K562 (cell line): ENCODE results near the gene CD48. TPM values are rescaled to one million over a fixed set of nuclear protein-coding genes. Genes with fewer than 3 reads are reported as not detected.

Source experiments
- ATAC-seq: fragments of 200-7000 bp; cut with Tn5 transposase; 3 replicates; pipeline ENCODE4 v1.9.1; 2020; ENCODE audit warnings: moderate library complexity
- BruUV-seq: library from RNA; stranded (reverse); fragments of 400-500 nt; replicated peaks from 2 replicates; lab custom pipeline; 2021; lab: Mats Ljungman, UMichigan
- CTCF ChIA-PET: fragments of 300-600 bp; formaldehyde crosslinking; extraction: SDS; loops from one replicate; lab custom pipeline; 2021; ENCODE audit warnings: low intra/inter-chr PET ratio; lab: Yijun Ruan, JAX
- POLR2A ChIA-PET: fragments of 300-600, 350-650 bp; sonication (Branson Sonifier 250); formaldehyde crosslinking; extraction: SDS; loops from one replicate; lab custom pipeline; 2021; ENCODE audit warnings: antibody characterized with exemption, inconsistent platforms; lab: Yijun Ruan, JAX
- DNase-seq, 4 experiments: peaks; one replicate each; pipeline versions ENCODE4 v3.0.0 to v3.0.0-alpha.2; 2011 to 2018; ENCODE audit warnings: low spot score in 3 of 4, mixed read lengths in 3 of 4; ENCODE audit errors: extremely low read depth in 1 of 4
- FAIRE-seq: peaks from 2 replicates; lab custom pipeline; 2011; peaks lifted over from hg19 to GRCh38; lab: Jason Lieb, UNC
- H2AFZ ChIP-seq: 2 replicates; pipeline ENCODE4 v1.6.0; 2011; ENCODE audit warnings: low read depth, low read length, control low read depth, inconsistent platforms
- H3K27ac ChIP-seq: fragments of 200-600 bp; 3 replicates; pipeline ENCODE4 v1.8.0; 2011; ENCODE audit warnings: low read depth, mild to moderate bottlenecking, control low read depth, inconsistent platforms, low read length, moderate library complexity, mixed read lengths; ENCODE audit errors: extremely low read depth
- H3K27me3 ChIP-seq, 2 experiments: fragments of 300-600 bp in 1 of 2; 2 replicates in 1 of 2; 3 replicates in 1 of 2; pipeline versions ENCODE4 v1.6.0 to v1.8.0; 2011; ENCODE audit warnings: inconsistent platforms in 2 of 2, low read length in 2 of 2, mild to moderate bottlenecking in 1 of 2, mixed read lengths in 1 of 2, moderate library complexity in 1 of 2; ENCODE audit not compliant: control insufficient read depth in 2 of 2, insufficient read depth in 2 of 2
- H3K36me3 ChIP-seq: fragments of 300-600 bp; 3 replicates; pipeline ENCODE4 v1.8.0; 2011; ENCODE audit warnings: mild to moderate bottlenecking, low read length, inconsistent platforms; ENCODE audit not compliant: control insufficient read depth, insufficient read depth
- H3K4me1 ChIP-seq, 2 experiments: fragments of 200-600 bp in 1 of 2; replicated peaks in 1 of 2; 2 replicates in 1 of 2; 3 replicates in 1 of 2; pipeline versions ENCODE4 v1.5.1 to v1.8.0; 2011; ENCODE audit warnings: inconsistent platforms in 2 of 2, low read length in 2 of 2, mild to moderate bottlenecking in 1 of 2, mixed read lengths in 1 of 2, moderate library complexity in 1 of 2; ENCODE audit not compliant: control insufficient read depth in 2 of 2, insufficient read depth in 2 of 2
- H3K4me2 ChIP-seq: 2 replicates; pipeline ENCODE4 v1.6.1; 2011; ENCODE audit warnings: low read length, control low read depth, inconsistent platforms, mixed read lengths; ENCODE audit not compliant: insufficient read depth
- H3K4me3 ChIP-seq: fragments of 200-600 bp; sonication (generic), shearing (Covaris generic); 2 replicates; pipeline ENCODE4 v1.5.1; 2016; ENCODE audit warnings: control low read depth, inconsistent platforms
- H3K79me2 ChIP-seq: fragments of 200-600 bp; 3 replicates; pipeline ENCODE4 v1.8.0; 2011; ENCODE audit warnings: low read length, inconsistent platforms; ENCODE audit not compliant: control insufficient read depth, insufficient read depth
- H3K9ac ChIP-seq, 2 experiments: 2 replicates each; pipeline versions ENCODE4 v1.6.0 to v1.6.1; 2011; ENCODE audit warnings: low read depth in 2 of 2, low read length in 2 of 2, control low read depth in 1 of 2, inconsistent platforms in 1 of 2, mild to moderate bottlenecking in 1 of 2, mixed read lengths in 1 of 2; ENCODE audit not compliant: insufficient read depth in 1 of 2
- H3K9me1 ChIP-seq: one replicate; pipeline ENCODE4 v1.6.0; 2011; ENCODE audit warnings: inconsistent platforms, mild to moderate bottlenecking, low read length, moderate library complexity; ENCODE audit not compliant: control insufficient read depth, insufficient read depth
- H3K9me3 ChIP-seq: replicated peaks from 2 replicates; pipeline ENCODE4 v1.5.1; 2011; ENCODE audit warnings: low read depth, low read length, inconsistent platforms; ENCODE audit not compliant: control insufficient read depth, insufficient read depth
- H4K20me1 ChIP-seq: replicated peaks from 2 replicates; pipeline ENCODE4 v1.6.1; 2011; ENCODE audit warnings: low read length, inconsistent platforms, mixed read lengths; ENCODE audit not compliant: control insufficient read depth, insufficient read depth
- ATF3 ChIP-seq, 2 experiments: fragments of 450-650 bp in 1 of 2; sonication (generic) in 1 of 2; formaldehyde crosslinking in 1 of 2; IDR thresholded peaks in 1 of 2; conservative IDR thresholded peaks in 1 of 2; 2 replicates each; pipeline versions ENCODE4 v1.6.1 to v1.8.1; 2016 to 2023; ENCODE audit warnings: mild to moderate bottlenecking in 2 of 2, moderate library complexity in 2 of 2, inconsistent platforms in 1 of 2, missing genetic modification reagents in 1 of 2
- CEBPB ChIP-seq: fragments of 450-650 bp; IDR thresholded peaks from 2 replicates; pipeline ENCODE4 v1.6.1; 2016; ENCODE audit warnings: missing genetic modification characterization, missing compliant biosample characterization
- DPF2 ChIP-seq: fragments of 450-650 bp; IDR thresholded peaks from 2 replicates; pipeline ENCODE4 v1.6.1; 2016
- E2F8 ChIP-seq: fragments of 450-650 bp; IDR thresholded peaks from 2 replicates; pipeline ENCODE4 v1.7.1; 2018; ENCODE audit warnings: mild to moderate bottlenecking, low read depth; ENCODE audit not compliant: partially characterized antibody
- HDAC2 ChIP-seq: fragments of 450-650 bp; IDR thresholded peaks from 2 replicates; pipeline ENCODE4 v1.6.1; 2016; ENCODE audit warnings: mild to moderate bottlenecking
- HLTF ChIP-seq: fragments of 450-650 bp; IDR thresholded peaks from 2 replicates; pipeline ENCODE4 v1.6.1; 2016
- NRF1 ChIP-seq, 2 experiments: fragments of 450-650 bp; IDR thresholded peaks in 1 of 2; conservative IDR thresholded peaks in 1 of 2; 2 replicates each; pipeline ENCODE4 v1.6.1; 2014; ENCODE audit warnings: mild to moderate bottlenecking in 2 of 2
- POLR2B ChIP-seq: fragments of 450-650 bp; IDR thresholded peaks from 2 replicates; pipeline ENCODE4 v1.6.1; 2018; ENCODE audit warnings: low read depth; ENCODE audit not compliant: partially characterized antibody
- PPARD ChIP-seq: fragments of 250-450 bp; sonication (Bioruptor Pico); IDR thresholded peaks from 2 replicates; pipeline ENCODE4 v1.8.0; 2022; ENCODE audit warnings: inconsistent platforms, mild to moderate bottlenecking, moderate library complexity
- RBM17 ChIP-seq: fragments of 200-400 bp; formaldehyde crosslinking; IDR thresholded peaks from 2 replicates; pipeline ENCODE4 v1.6.1; 2017; ENCODE audit warnings: low read depth, mild to moderate bottlenecking, low read length, borderline replicate concordance
- SOX6 ChIP-seq: fragments of 450-650 bp; IDR thresholded peaks from 2 replicates; pipeline ENCODE4 v1.6.1; 2014; ENCODE audit warnings: mild to moderate bottlenecking
- SP1 ChIP-seq: sonication (generic); formaldehyde crosslinking; IDR thresholded peaks from 2 replicates; pipeline ENCODE4 v1.8.1; 2022; ENCODE audit warnings: mild to moderate bottlenecking, missing genetic modification reagents
- SRSF7 ChIP-seq: fragments of 200-400 bp; formaldehyde crosslinking; optimal IDR thresholded peaks from 2 replicates; pipeline ENCODE3; 2017; ENCODE audit warnings: mild to moderate bottlenecking, low read depth, low read length
- STAT6 ChIP-seq: sonication (generic); formaldehyde crosslinking; IDR thresholded peaks from 2 replicates; pipeline ENCODE4 v1.8.1; 2023; ENCODE audit warnings: mild to moderate bottlenecking, missing genetic modification reagents
- TRIM28 ChIP-seq: fragments of 450-650 bp; IDR thresholded peaks from 2 replicates; pipeline ENCODE4 v1.6.1; 2017
- XRCC4 ChIP-seq: IDR thresholded peaks from one replicate; pipeline ENCODE4 v1.6.1; 2011; ENCODE audit not compliant: insufficient read depth, insufficient read length; ENCODE audit errors: extremely low read depth
- ZNF77 ChIP-seq: fragments of 250-450 bp; sonication (Bioruptor Pico); IDR thresholded peaks from 2 replicates; pipeline ENCODE4 v1.5.0; 2020
- ZNF830 ChIP-seq: fragments of 250-450 bp; sonication (Bioruptor Pico); IDR thresholded peaks from 2 replicates; pipeline ENCODE4 v1.5.0; 2021; ENCODE audit warnings: mild to moderate bottlenecking
- WGBS: fragments of 100-300 bp; shearing (Covaris generic); methylation state at CpG from one replicate; pipeline ENCODE4 v1.1.6; 2016; ENCODE audit warnings: low coverage, mixed read lengths; ENCODE audit not compliant: insufficient coverage; ENCODE audit errors: missing lambda C conversion rate; 5-methylcytosine and 5-hydroxymethylcytosine counted together
- in situ Hi-C: fragments of 300-500 bp; cut with MboI; formaldehyde crosslinking; loops from 4 replicates; pipeline ENCODE4 v1.15.0; 2018; ENCODE audit warnings: inconsistent platforms, mixed read lengths
- intact Hi-C: fragments of 100-400 bp; cut with micrococcal nuclease; formaldehyde crosslinking; loops from 2 replicates; pipeline ENCODE4 v1.14.2; 2022
- polyA plus RNA-seq, 8 experiments: library from polyadenylated mRNA; depleted of rRNA in 4 of 8; stranded (reverse) in 5 of 8; unstranded in 3 of 8; fragments of >200 nt; fragmentation: Nextera tagmentation in 2 of 8; fragmentation: Illumina TruSeq in 1 of 8; extraction: Ambion mirVana in 2 of 8; extraction: Trizol in 1 of 8; gene quantifications; 2 replicates each; pipeline versions ENCODE4 v1.2.1 to v1.2.3, GENCODE V29; 2011 to 2014; ENCODE audit warnings: inconsistent platforms in 1 of 8, missing spikeins in 1 of 8
- total RNA-seq, 7 experiments: library from RNA; depleted of rRNA in 6 of 7; stranded (reverse); fragments of >200 nt in 6 of 7; fragmentation: Illumina TruSeq in 2 of 7; extraction: Trizol in 2 of 7; gene quantifications; 2 replicates each; pipeline versions ENCODE4 v1.2.1 to v1.2.3, GENCODE V29; 2011 to 2021; ENCODE audit warnings: low replicate concordance in 1 of 7

Gene CD48
- total and polyA plus RNA-seq, 9 of the 15 experiments (the other 6 are each of a cell fraction or from before 2014, with no cell fraction given) = 0.10 to 0.42 (median 0.29) TPM; not detected in 3

- ATAC-seq (no peak), FAIRE-seq (no peak), DNase-seq (no peak)
- Histone ChIP-seq H3K9ac (no peak overlapping the region), H4K20me1 (no peaks in the 10 kb centered on the region), H3K36me3 (no peaks in the 10 kb centered on the region), H3K9me3 (no peaks in the 10 kb centered on the region), H3K4me1 (no peaks in the 10 kb centered on the region), H3K79me2 (no peaks in the 10 kb centered on the region), H2AFZ (no peak overlapping the region), H3K27ac (no peak overlapping the region), H3K27me3 (peaks cover 10 to 16% of the 10 kb centered on the region in 2 experiments; a peak in 2 of 5 replicates), H3K9me1 (no peaks in the 10 kb centered on the region), H3K4me3 (no peak overlapping the region), H3K4me2 (no peak overlapping the region)
- TF ChIP-seq NRF1 (conservative IDR thresholded peaks at IDR 0.05 in 1 of 2, IDR thresholded peaks at IDR 0.05 in 1 of 2) (no peak), HLTF (no peak), SP1 (no peak), ZNF830 (CRISPR knock-in tag) (no peak), ZNF77 (CRISPR knock-in tag) (no peak), ATF3 (IDR thresholded peaks at IDR 0.05) (no peak), ATF3 (CRISPR knock-in tag; conservative IDR thresholded peaks at IDR 0.05) (no peak), CEBPB (no peak), STAT6 (CRISPR knock-in tag) (no peak), DPF2 (no peak), POLR2B (no peak), E2F8 (no peak), RBM17 (no peak), SRSF7 (no peak), HDAC2 (no peak), TRIM28 (no peak), XRCC4 (no peak), SOX6 (no peak), PPARD (CRISPR knock-in tag) (no peak)
- in situ Hi-C loops = no loop called here
- intact Hi-C loops = no loop called here
- ChIA-PET CTCF (no interaction called here), POLR2A (interaction anchor here (0.9 kb wide), 2 partner anchors 8 to 24 kb away, joined by 3 read pairs; no protein-coding TSS in a partner anchor)
- 0% methylated on average over 3 of the region's 3 CpGs for WGBS
- no TSS peak for BruUV-seq
These were observed 40.8 kb upstream of the CD48 start for GRCh38 chr1:160752406-160752805.
